Jurkat, Clone E6-1 (cell line): ENCODE measurements around the gene MXD3.

Experiments
- DNase-seq: peaks from one replicate; pipeline ENCODE4 v3.0.0-alpha.2; 2011; ENCODE audit warnings: low read depth, low spot score
- H3K4me3 ChIP-seq: 2 replicates; pipeline ENCODE4 v1.5.1; 2011; ENCODE audit warnings: mild to moderate bottlenecking, low read length, control low read depth, moderate library complexity

MXD3 gene

GRCh38 chr5:177328545-177329231, 17.0 kb upstream of the MXD3 start:
- DNase-seq: no peak
- H3K4me3 ChIP-seq: no peak overlapping the region

GRCh38 chr5:177327539-177328522, 16.1 kb upstream of the MXD3 start:
- no peak for DNase-seq
- no peak overlapping the region for H3K4me3 ChIP-seq

- no peak for DNase-seq
- H3K4me3 ChIP-seq: no peak overlapping the region
Measured at GRCh38 chr5:177325868-177326381, 14.2 kb upstream of the MXD3 start.

GRCh38 chr5:177320879-177321278, 9.2 kb upstream of the MXD3 start:
- DNase-seq: no peak
- no peak overlapping the region for H3K4me3 ChIP-seq

- H3K4me3 ChIP-seq: no peak overlapping the region
Measured at GRCh38 chr5:177319913-177320588, 8.4 kb upstream of the MXD3 start.

GRCh38 chr5:177317959-177318377, 6.3 kb upstream of the MXD3 start:
- no peak overlapping the region for H3K4me3 ChIP-seq
- peak; percentile 73 for DNase-seq

More at GRCh38 chr5:177319913-177320588, 8.4 kb upstream of the MXD3 start:
- DNase-seq: peak; percentile 28

- DNase-seq: no peak
Measured at GRCh38 chr5:177316005-177316404, 4.3 kb upstream of the MXD3 start.

GRCh38 chr5:177315411-177315810, 3.7 kb upstream of the MXD3 start:
- H3K4me3 ChIP-seq: no peak overlapping the region
- no peak for DNase-seq

More at GRCh38 chr5:177316005-177316404, 4.3 kb upstream of the MXD3 start:
- H3K4me3 ChIP-seq: no peak overlapping the region

GRCh38 chr5:177314376-177315342, 3.0 kb upstream of the MXD3 start:
- DNase-seq: no peak
- H3K4me3 ChIP-seq: no peak overlapping the region

- DNase-seq: no peak
- H3K4me3 ChIP-seq: no peak overlapping the region
Measured at GRCh38 chr5:177313561-177314259, 2.0 kb upstream of the MXD3 start.

GRCh38 chr5:177312649-177313181, 1.0 kb upstream of the MXD3 start:
- H3K4me3 ChIP-seq: peak overlapping the region; percentile 82
- DNase-seq: peak; percentile 58

GRCh38 chr5:177311392-177311722, 341 bp downstream of the MXD3 start:
- DNase-seq: no peak
- peak overlapping the region; percentile 87 for H3K4me3 ChIP-seq

GRCh38 chr5:177310757-177311391, 824 bp downstream of the MXD3 start:
- peak; percentile 76 for DNase-seq
- H3K4me3 ChIP-seq: peak overlapping the region; percentile 87

GRCh38 chr5:177310332-177310731, 1.4 kb downstream of the MXD3 start:
- DNase-seq: no peak
- peak overlapping the region; percentile 87 for H3K4me3 ChIP-seq

GRCh38 chr5:177309351-177310191, 2.1 kb downstream of the MXD3 start:
- no peak overlapping the region for H3K4me3 ChIP-seq

GRCh38 chr5:177308740-177309139, 3.0 kb downstream of the MXD3 start:
- no peak for DNase-seq
- no peak overlapping the region for H3K4me3 ChIP-seq

More at GRCh38 chr5:177309351-177310191, 2.1 kb downstream of the MXD3 start:
- peak; percentile 66 for DNase-seq
